Coronary artery (tissue), 2 donors: ENCODE results near the gene JAG2.

ENCODE experiments used
- DNase-seq: peaks from one replicate; pipeline ENCODE4 v3.0.0-alpha.2; 2017; ENCODE audit warnings: low spot score
- H3K27ac ChIP-seq, 2 donors: fragments of 200-600 bp; sonication (generic); one replicate each; pipeline ENCODE4 v1.5.1; 2016 to 2019
- H3K4me3 ChIP-seq: fragments of 200-600 bp; sonication (generic); 2 replicates; pipeline ENCODE4 v1.5.1; 2016; ENCODE audit warnings: mild to moderate bottlenecking, moderate library complexity
- CTCF ChIP-seq: fragments of 200-600 bp; sonication (generic); IDR thresholded peaks from one replicate; pipeline ENCODE4 v1.5.1; 2019; ENCODE audit warnings: antibody characterized with exemption

JAG2 gene

GRCh38 chr14:105124823-105125222 lies 43.8 kb downstream of the JAG2 start:
- no peak for DNase-seq
- TF ChIP-seq CTCF = no peak
- no peak overlapping the region for H3K4me3 ChIP-seq
- H3K27ac ChIP-seq = no peak overlapping the region

GRCh38 chr14:105123981-105124765 lies 44.4 kb downstream of the JAG2 start:
- peak; percentile 56 for DNase-seq
- Histone ChIP-seq H3K27ac (no peak overlapping the region), H3K4me3 (no peak overlapping the region)
- no peak for TF ChIP-seq CTCF

- TF ChIP-seq CTCF = no peak
- no peak overlapping the region for H3K27ac ChIP-seq
- peak; percentile 5 for DNase-seq
- no peak overlapping the region for H3K4me3 ChIP-seq
Observed at GRCh38 chr14:105123064-105123665, 45.4 kb downstream of the JAG2 start.

DNA sequence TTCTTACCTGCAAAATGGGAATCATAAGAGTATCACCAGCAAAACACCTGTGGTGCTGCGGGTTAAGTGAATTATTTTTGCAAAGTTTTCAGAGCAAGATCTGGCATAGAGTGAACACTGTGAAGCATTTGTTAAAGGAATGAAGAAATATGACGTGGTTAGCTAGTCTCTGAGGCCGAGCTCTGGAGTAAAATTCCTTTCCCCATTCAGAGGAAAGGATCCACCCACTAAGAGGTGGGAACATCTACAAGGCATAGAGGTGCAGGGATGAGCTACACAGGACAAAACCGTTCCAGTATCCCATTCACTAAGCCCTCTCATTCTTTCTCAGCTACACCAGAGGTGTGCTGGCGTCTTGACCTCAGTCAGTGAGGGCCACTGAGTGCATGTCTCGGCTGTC lies 48.5 kb downstream of the JAG2 start:
- TF ChIP-seq CTCF = no peak
- no peak overlapping the region for H3K27ac ChIP-seq
- H3K4me3 ChIP-seq = no peak overlapping the region
- DNase-seq = no peak

GRCh38 chr14:105119408-105120025 lies 49.1 kb downstream of the JAG2 start:
- Histone ChIP-seq H3K4me3 (no peak overlapping the region), H3K27ac (no peak overlapping the region)
- no peak for TF ChIP-seq CTCF
- DNase-seq = peak; percentile 41

GRCh38 chr14:105118646-105119407 lies 49.7 kb downstream of the JAG2 start:
- TF ChIP-seq CTCF = no peak
- DNase-seq = peak; percentile 17
- Histone ChIP-seq H3K27ac (no peak overlapping the region), H3K4me3 (no peak overlapping the region)
